ENCODE measurements around the gene ZMYND8.

Gene ZMYND8

DNA sequence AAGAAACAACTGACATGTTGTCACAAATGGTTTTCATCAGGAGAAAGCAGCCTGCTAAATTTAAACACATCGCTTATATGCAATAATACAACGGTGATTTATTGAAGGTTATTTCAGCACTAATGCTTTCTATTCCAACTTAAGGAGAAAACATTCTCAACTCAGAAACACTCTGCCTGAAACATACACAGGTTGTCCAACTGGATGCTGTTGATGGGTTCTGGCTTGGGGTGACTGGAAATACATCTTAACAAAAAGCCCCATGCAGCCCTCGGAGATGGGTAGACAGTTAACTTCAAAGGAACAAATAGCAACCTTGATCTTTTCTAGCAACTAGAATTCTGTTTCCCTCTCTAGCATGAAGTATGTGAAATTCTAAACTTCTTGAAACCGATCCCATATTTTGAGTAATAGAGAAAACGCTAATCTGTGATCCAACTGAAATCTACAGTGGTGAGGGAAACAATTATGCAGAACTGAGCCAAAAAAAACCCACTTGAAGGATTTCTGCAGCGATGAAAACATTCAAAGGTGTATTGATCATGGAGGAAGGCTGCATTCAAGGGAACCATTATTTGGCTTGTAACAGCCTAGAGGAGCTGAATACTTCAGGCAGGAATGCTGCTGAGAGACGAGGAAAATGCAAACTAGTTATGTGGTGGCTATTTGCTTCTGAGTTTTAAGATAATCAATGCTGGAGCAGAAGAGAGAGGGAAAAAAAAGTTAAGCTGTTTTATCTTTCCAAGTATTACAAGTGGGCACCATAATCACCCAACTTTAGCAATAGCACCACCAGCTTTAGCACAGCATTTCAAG, 6.9 kb downstream of the ZMYND8 start:
- H3K27ac ChIP-seq = no peak overlapping the region
- TF ChIP-seq ZFX (IDR thresholded peaks at IDR 0.05) (no peak), CTCF (conservative IDR thresholded peaks at IDR 0.05) (no peak)

- no peak overlapping the region for H3K27ac ChIP-seq
- TF ChIP-seq ZFX (IDR thresholded peaks at IDR 0.05) (no peak), CTCF (conservative IDR thresholded peaks at IDR 0.05) (no peak)
Measured at GRCh38 chr20:47348539-47349142, 7.9 kb downstream of the ZMYND8 start.

DNA sequence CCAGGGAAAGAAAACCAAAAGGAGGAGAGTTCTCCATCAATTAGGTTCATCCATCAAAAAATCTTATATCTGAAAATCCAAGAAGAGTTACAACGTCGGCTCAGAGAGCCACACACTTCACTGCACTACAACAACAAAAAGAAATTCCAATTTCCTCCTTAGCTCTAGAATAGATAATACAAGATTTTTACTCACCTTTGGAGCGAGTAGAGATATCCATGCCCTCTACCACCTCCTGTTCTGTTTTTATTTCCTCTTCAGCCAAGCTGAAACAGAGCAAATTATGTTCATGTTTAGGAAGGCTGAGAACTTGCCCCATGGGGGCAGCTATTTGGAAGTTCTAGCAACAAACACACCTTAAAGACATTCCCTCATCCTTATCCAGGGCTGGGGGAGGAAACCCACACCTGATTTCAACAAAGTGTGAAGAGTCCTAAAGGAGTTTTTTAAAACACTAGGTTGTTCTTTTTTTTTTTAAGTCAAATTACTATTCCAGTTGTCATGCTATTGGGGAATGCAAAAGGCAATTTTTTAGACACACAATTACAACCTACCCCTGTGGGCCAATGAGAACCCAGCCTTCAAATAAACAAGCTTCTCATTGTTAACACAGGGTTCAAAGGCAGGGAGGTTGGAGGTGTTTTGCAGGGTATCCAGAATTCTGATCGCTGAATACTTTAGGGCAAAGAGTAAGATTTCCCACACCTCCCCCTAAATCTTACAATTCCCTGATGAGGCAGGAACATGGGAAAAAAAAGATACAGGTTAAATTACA, 8.7 kb downstream of the ZMYND8 start:
- H3K27ac ChIP-seq = no peak overlapping the region
- TF ChIP-seq ZFX (IDR thresholded peaks at IDR 0.05) (no peak), CTCF (conservative IDR thresholded peaks at IDR 0.05) (no peak)

DNA sequence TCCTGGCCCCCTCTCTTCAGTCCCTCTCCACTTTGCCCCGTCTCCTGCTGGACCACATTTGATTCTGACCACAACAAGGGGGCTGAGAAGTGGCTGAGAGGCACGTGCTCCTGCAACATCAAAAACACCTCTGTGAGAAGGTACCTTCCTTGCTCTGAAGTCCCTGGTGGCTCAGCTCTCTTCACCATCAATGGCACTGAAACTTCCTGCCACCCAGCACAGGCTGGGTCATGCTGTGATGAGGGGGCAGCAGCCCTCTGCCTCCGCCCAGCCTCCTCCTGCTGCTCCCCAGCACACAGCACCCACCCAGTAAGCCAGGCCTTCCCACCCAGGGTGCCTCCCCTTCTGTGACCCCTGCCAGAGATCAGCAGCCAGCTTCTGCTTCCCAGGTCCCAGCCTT, 10.3 kb downstream of the ZMYND8 start:
- H3K27ac ChIP-seq = no peak overlapping the region
- TF ChIP-seq ZFX (IDR thresholded peaks at IDR 0.05) (no peak), CTCF (conservative IDR thresholded peaks at IDR 0.05) (no peak)

- no peak for TF ChIP-seq CTCF (conservative IDR thresholded peaks at IDR 0.05)
- no peak for TF ChIP-seq ZFX (IDR thresholded peaks at IDR 0.05)
- no peak overlapping the region for H3K27ac ChIP-seq
Measured at GRCh38 chr20:47345214-47345613, 11.3 kb downstream of the ZMYND8 start.

DNA sequence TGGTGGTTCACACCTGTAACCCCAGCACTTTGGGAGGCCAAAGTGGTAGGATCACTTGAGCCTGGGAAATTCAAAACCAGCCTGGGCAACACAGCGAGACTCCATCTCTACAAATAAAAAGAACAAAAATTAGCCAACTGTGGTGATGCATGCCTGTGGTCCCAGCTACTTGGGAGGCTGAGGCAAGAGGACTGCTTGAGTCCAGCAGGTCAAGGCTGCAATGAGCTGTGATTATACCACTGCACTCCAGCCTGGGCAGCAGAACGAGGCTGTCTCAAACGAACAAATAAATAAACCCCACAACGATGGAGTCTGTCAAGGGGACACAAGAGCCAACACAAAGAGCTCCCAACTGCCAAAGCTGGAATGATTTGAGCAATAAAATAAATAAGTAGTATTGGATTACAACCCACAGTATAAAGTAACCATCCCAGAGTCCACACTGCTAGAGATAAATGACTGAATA, 13.5 kb downstream of the ZMYND8 start:
- TF ChIP-seq CTCF (conservative IDR thresholded peaks at IDR 0.05) (no peak), ZFX (IDR thresholded peaks at IDR 0.05) (no peak)
- no peak overlapping the region for H3K27ac ChIP-seq
